Neural progenitor cell (in vitro differentiated cells): ENCODE data around the gene DNAH3. TPM values are rescaled to one million over a fixed set of nuclear protein-coding genes. Genes with fewer than 3 reads are reported as not detected.
"Not testable (repeated sequence)": the region's sequence is repeated elsewhere in the genome, so short reads cannot be mapped to it uniquely, and the experiment has no call there.

ENCODE experiments used
- DNase-seq: peaks from one replicate; pipeline ENCODE4 v3.0.0-alpha.2; 2016; ENCODE audit warnings: low spot score
- H2AFZ ChIP-seq: fragments of 200-600 bp; sonication (generic); replicated peaks from 2 replicates; pipeline ENCODE4 v1.6.1; 2016; ENCODE audit warnings: antibody characterized with exemption
- H3F3A ChIP-seq: fragments of 200-600 bp; sonication (generic); 2 replicates; pipeline ENCODE4 v1.6.1; 2016; ENCODE audit warnings: antibody characterized with exemption, low read depth
- H3K27ac ChIP-seq: fragments of 200-600 bp; sonication (generic); 2 replicates; pipeline ENCODE4 v1.5.1; 2016; ENCODE audit warnings: mild to moderate bottlenecking
- H3K27me3 ChIP-seq: fragments of 200-600 bp; sonication (generic); 2 replicates; pipeline ENCODE4 v1.6.1; 2016; ENCODE audit warnings: mild to moderate bottlenecking, moderate library complexity
- H3K36me3 ChIP-seq: fragments of 200-600 bp; sonication (generic); 2 replicates; pipeline ENCODE4 v1.5.1; 2016
- H3K4me1 ChIP-seq: fragments of 200-600 bp; sonication (generic); 2 replicates; pipeline ENCODE4 v1.6.1; 2016; ENCODE audit warnings: mixed run types
- H3K4me2 ChIP-seq: fragments of 200-600 bp; sonication (generic); 2 replicates; pipeline ENCODE4 v1.6.1; 2016
- H3K4me3 ChIP-seq: fragments of 200-600 bp; sonication (generic); 2 replicates; pipeline ENCODE4 v1.5.1; 2016
- H3K79me2 ChIP-seq: fragments of 200-600 bp; sonication (generic); 2 replicates; pipeline ENCODE4 v1.6.1; 2016; ENCODE audit warnings: low read depth
- H3K9ac ChIP-seq: fragments of 200-600 bp; sonication (generic); 2 replicates; pipeline ENCODE4 v1.6.1; 2016
- H3K9me3 ChIP-seq: fragments of 200-600 bp; sonication (generic); 2 replicates; pipeline ENCODE4 v1.5.1; 2016; ENCODE audit warnings: low read depth
- H4K20me1 ChIP-seq: fragments of 200-600 bp; sonication (generic); 2 replicates; pipeline ENCODE4 v1.6.1; 2016; ENCODE audit warnings: low read depth
- H3K27ac Mint-ChIP-seq: 3 replicates; pipeline ENCODE4 v1.8.0; 2021; ENCODE audit warnings: mixed read lengths
- H3K27me3 Mint-ChIP-seq: 2 replicates; pipeline ENCODE4 v1.8.0; 2022; ENCODE audit warnings: low read depth, mild to moderate bottlenecking, inconsistent platforms, moderate library complexity, mixed read lengths; ENCODE audit not compliant: insufficient read depth
- H3K36me3 Mint-ChIP-seq: 3 replicates; pipeline ENCODE4 v1.8.0; 2021; ENCODE audit warnings: mixed read lengths
- H3K4me1 Mint-ChIP-seq: 3 replicates; pipeline ENCODE4 v1.8.0; 2021; ENCODE audit warnings: mixed read lengths
- H3K4me3 Mint-ChIP-seq: 3 replicates; pipeline ENCODE4 v1.8.0; 2021; ENCODE audit warnings: mild to moderate bottlenecking, moderate library complexity, mixed read lengths
- H3K9me3 Mint-ChIP-seq: 3 replicates; pipeline ENCODE4 v1.8.0; 2020; ENCODE audit warnings: mixed read lengths
- EZH2 ChIP-seq: fragments of 200-600 bp; sonication (generic); IDR thresholded peaks from 2 replicates; pipeline ENCODE4 v1.6.1; 2017; ENCODE audit warnings: antibody characterized with exemption, mild to moderate bottlenecking, moderate library complexity
- EZH2phosphoT487 ChIP-seq: fragments of 200-600 bp; sonication (generic); IDR thresholded peaks from 2 replicates; pipeline ENCODE4 v1.6.1; 2017; ENCODE audit warnings: antibody characterized with exemption
- total RNA-seq: library from RNA; depleted of rRNA; stranded (reverse); fragments of >200 nt; gene quantifications from 2 replicates; pipeline ENCODE4 v1.2.3, GENCODE V29; 2015; ENCODE audit warnings: low replicate concordance
- TF ChIP-seq, protein P1 (sequence below): fragments of 200-600 bp; sonication (generic); IDR thresholded peaks from 2 replicates; pipeline ENCODE4 v1.5.1; 2017; ENCODE audit warnings: antibody characterized with exemption, mild to moderate bottlenecking

Gene DNAH3
- total RNA-seq, 1 donor from 2014 or later: 0.92 TPM

DNA sequence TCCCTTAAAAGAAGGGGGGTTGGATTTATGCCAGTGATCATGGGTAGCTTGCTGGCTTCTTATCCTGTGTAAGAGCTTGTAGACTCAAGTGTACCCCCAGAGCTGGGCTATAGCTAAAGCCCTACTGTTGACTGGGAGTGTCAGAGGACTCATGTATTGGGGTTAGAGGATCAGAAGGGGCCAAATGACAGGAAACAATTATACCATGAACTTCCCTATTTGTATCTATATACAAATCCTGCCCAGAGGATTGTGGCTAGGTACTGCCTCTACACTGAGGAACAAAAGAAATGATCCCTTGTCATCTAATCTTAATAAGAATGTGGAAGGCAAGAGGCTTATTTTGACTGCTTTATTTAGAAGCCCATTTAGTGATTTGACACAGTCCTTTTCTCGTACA is 46.5 kb upstream of the DNAH3 start:
- no peaks in the 10 kb centered on the region for H3K9me3 ChIP-seq
- H3K36me3 ChIP-seq: no peaks in the 10 kb centered on the region
- H3K4me1 ChIP-seq: no peaks in the 10 kb centered on the region
- no peak overlapping the region for H3K27ac Mint-ChIP-seq
- no peaks in the 10 kb centered on the region for H3K36me3 Mint-ChIP-seq
- H3K27ac ChIP-seq: no peak overlapping the region
- no peak overlapping the region for H2AFZ ChIP-seq
- no peak overlapping the region for H3K9ac ChIP-seq
- no peaks in the 10 kb centered on the region for H3K27me3 ChIP-seq
- no peaks in the 10 kb centered on the region for H3K79me2 ChIP-seq
- H3K4me1 Mint-ChIP-seq: peaks cover 3% of the 10 kb centered on the region
- no peak overlapping the region for H3K4me3 Mint-ChIP-seq
- H3K9me3 Mint-ChIP-seq: no peaks in the 10 kb centered on the region
- no peak for TF ChIP-seq EZH2
- TF ChIP-seq, protein P1, sequence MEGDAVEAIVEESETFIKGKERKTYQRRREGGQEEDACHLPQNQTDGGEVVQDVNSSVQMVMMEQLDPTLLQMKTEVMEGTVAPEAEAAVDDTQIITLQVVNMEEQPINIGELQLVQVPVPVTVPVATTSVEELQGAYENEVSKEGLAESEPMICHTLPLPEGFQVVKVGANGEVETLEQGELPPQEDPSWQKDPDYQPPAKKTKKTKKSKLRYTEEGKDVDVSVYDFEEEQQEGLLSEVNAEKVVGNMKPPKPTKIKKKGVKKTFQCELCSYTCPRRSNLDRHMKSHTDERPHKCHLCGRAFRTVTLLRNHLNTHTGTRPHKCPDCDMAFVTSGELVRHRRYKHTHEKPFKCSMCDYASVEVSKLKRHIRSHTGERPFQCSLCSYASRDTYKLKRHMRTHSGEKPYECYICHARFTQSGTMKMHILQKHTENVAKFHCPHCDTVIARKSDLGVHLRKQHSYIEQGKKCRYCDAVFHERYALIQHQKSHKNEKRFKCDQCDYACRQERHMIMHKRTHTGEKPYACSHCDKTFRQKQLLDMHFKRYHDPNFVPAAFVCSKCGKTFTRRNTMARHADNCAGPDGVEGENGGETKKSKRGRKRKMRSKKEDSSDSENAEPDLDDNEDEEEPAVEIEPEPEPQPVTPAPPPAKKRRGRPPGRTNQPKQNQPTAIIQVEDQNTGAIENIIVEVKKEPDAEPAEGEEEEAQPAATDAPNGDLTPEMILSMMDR: no peak
- TF ChIP-seq EZH2phosphoT487: no peak
- H3K4me3 ChIP-seq: no peak overlapping the region
- H3K4me2 ChIP-seq: no peak overlapping the region
- no peaks in the 10 kb centered on the region for H3F3A ChIP-seq
- DNase-seq: no peak
- H4K20me1 ChIP-seq: no peaks in the 10 kb centered on the region
- H3K27me3 Mint-ChIP-seq: no peaks in the 10 kb centered on the region

DNA sequence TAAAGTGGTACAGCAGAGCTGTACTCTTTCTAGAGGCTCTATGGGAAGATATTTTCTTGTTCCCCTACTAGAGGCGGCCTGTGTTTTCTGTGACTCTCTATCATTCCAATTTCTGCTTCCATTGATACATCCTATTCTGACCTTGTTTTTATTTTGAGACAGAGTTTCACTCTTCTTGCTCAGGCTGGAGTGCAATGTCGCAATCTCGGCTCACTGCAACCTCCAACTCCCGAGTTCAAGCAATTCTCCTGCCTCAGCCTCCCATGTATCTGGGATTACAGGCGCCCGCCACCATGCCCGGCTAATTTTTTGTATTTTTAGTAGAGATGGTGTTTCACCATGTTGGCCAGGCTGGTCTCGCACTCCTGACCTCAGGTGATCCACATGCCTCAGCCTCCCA is 44.7 kb upstream of the DNAH3 start:
- not testable (repeated sequence) for H3K36me3 Mint-ChIP-seq, H3K9me3 Mint-ChIP-seq, H3K4me1 ChIP-seq, H3K27me3 ChIP-seq, H3K4me3 ChIP-seq, DNase-seq, H3K27ac Mint-ChIP-seq, H3K27me3 Mint-ChIP-seq, H2AFZ ChIP-seq, H3K4me1 Mint-ChIP-seq, H3K79me2 ChIP-seq, H3K9me3 ChIP-seq, H3K4me2 ChIP-seq, H4K20me1 ChIP-seq, H3K36me3 ChIP-seq, H3K27ac ChIP-seq, H3F3A ChIP-seq, H3K9ac ChIP-seq, H3K4me3 Mint-ChIP-seq

DNA sequence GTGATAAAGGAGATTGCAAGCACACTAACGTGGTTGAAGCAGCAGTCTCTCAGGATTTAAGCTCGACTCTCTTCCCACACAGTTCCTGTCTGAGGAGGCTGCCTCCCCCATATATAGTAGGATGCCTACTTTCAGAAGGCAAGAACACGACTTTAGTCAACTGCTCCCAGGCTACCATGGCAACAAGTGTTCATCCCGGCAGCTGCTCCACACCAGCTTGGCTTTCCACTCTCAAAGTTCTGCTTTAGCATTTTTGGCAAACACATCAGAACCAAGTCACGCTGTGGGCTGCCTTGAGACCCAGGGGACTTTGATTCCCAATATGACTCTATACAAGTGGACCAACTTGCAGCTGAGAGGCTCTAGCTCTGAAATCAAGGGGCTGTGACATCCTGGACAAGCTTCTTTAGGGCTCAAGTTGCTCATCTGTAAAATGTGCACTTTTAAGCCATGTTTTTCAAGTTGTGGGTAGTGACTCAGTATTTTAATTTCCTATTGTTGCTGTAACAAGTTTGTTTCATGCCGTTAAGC is 44.2 kb upstream of the DNAH3 start:
- H3K36me3 ChIP-seq: no peaks in the 10 kb centered on the region
- no peak overlapping the region for H3K9ac ChIP-seq
- no peaks in the 10 kb centered on the region for H4K20me1 ChIP-seq
- H3K27ac ChIP-seq: no peak overlapping the region
- H3K27me3 ChIP-seq: peaks cover 4% of the 10 kb centered on the region
- no peak overlapping the region for H3K4me3 ChIP-seq
- no peak overlapping the region for H2AFZ ChIP-seq
- no peaks in the 10 kb centered on the region for H3K9me3 ChIP-seq
- Mint-ChIP-seq H3K4me1 (peaks cover 3% of the 10 kb centered on the region), H3K27me3 (no peaks in the 10 kb centered on the region), H3K27ac (no peak overlapping the region), H3K36me3 (no peaks in the 10 kb centered on the region), H3K4me3 (no peak overlapping the region), H3K9me3 (no peaks in the 10 kb centered on the region)
- no peaks in the 10 kb centered on the region for H3F3A ChIP-seq
- no peak for DNase-seq
- no peaks in the 10 kb centered on the region for H3K4me1 ChIP-seq
- TF ChIP-seq EZH2phosphoT487 (no peak), EZH2 (no peak)
- TF ChIP-seq, protein P1: no peak
- no peaks in the 10 kb centered on the region for H3K79me2 ChIP-seq
- H3K4me2 ChIP-seq: no peak overlapping the region

DNA sequence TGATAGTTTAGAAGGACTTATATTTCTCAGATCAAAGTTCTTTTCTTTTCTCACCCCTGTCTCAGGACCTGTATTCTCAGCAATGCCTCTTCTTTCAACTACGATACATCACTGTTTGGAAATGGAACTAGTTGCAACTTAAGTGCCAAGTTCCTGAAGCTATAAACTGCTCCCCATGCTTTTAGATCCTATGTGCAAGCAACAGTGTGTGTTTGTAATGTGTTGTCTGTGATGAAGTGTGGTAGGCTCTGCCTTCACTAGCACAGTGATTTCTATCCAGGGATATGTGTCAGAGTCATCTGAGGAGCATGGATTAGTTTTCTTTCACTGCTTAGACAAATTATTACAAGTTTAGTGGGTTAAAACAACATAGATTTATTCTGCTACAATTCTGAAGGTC is 42.3 kb upstream of the DNAH3 start:
- Histone ChIP-seq H3K79me2 (no peaks in the 10 kb centered on the region), H3K4me3 (no peak overlapping the region), H3K9ac (no peak overlapping the region), H3K27me3 (peaks cover 16% of the 10 kb centered on the region), H4K20me1 (no peaks in the 10 kb centered on the region), H3K27ac (no peak overlapping the region), H3K4me1 (no peaks in the 10 kb centered on the region), H3K4me2 (no peak overlapping the region), H3K9me3 (no peaks in the 10 kb centered on the region), H3K36me3 (no peaks in the 10 kb centered on the region), H2AFZ (no peak overlapping the region), H3F3A (no peaks in the 10 kb centered on the region)
- H3K9me3 Mint-ChIP-seq: no peaks in the 10 kb centered on the region
- H3K4me1 Mint-ChIP-seq: peaks cover 3% of the 10 kb centered on the region
- H3K27ac Mint-ChIP-seq: no peak overlapping the region
- H3K27me3 Mint-ChIP-seq: peaks cover 2% of the 10 kb centered on the region
- no peak overlapping the region for H3K4me3 Mint-ChIP-seq
- TF ChIP-seq EZH2phosphoT487: no peak
- no peak for TF ChIP-seq EZH2
- TF ChIP-seq, protein P1: no peak
- no peak for DNase-seq
- no peaks in the 10 kb centered on the region for H3K36me3 Mint-ChIP-seq
